Cardiac muscle cell (in vitro differentiated cells and primary cell): ENCODE measurements around the gene SPATA2. TPM values are rescaled to one million over a fixed set of nuclear protein-coding genes. Genes with fewer than 3 reads are reported as not detected.
"Not testable (repeated sequence)": the region's sequence is repeated elsewhere in the genome, so short reads cannot be mapped to it uniquely, and the experiment has no call there.

Experiments
- DNase-seq, 2 donors: peaks; one replicate each; pipeline versions ENCODE4 v3.0.0 to v3.0.0-alpha.2; 2010 to 2017; ENCODE audit warnings: low read depth in 1 of 2, low spot score in 1 of 2
- H3K27ac ChIP-seq: fragments of 200-600 bp; sonication (generic); 2 replicates; pipeline ENCODE4 v1.5.1; 2016
- H3K27me3 ChIP-seq: fragments of 200-600 bp; sonication (generic); 2 replicates; pipeline ENCODE4 v1.6.0; 2016; ENCODE audit warnings: control low read depth
- H3K36me3 ChIP-seq: fragments of 200-600 bp; sonication (generic); 2 replicates; pipeline ENCODE4 v1.5.1; 2016; ENCODE audit warnings: control low read depth
- H3K4me1 ChIP-seq: fragments of 200-600 bp; sonication (generic); 2 replicates; pipeline ENCODE4 v1.8.1; 2017; ENCODE audit warnings: low read depth, mild to moderate bottlenecking, mixed run types
- H3K4me3 ChIP-seq: fragments of 200-600 bp; sonication (generic); 2 replicates; pipeline ENCODE4 v1.5.1; 2016; ENCODE audit warnings: mild to moderate bottlenecking
- H3K9me3 ChIP-seq: fragments of 200-600 bp; sonication (generic); 2 replicates; pipeline ENCODE4 v1.5.1; 2017; ENCODE audit warnings: low read depth, mild to moderate bottlenecking, control low read depth
- CTCF ChIP-seq: IDR thresholded peaks from 2 replicates; pipeline ENCODE4 v1.5.1; 2012; ENCODE audit warnings: low read depth, mild to moderate bottlenecking, low read length
- polyA plus RNA-seq: library from polyadenylated mRNA; unstranded; fragments of >200 nt; fragmentation: Nextera tagmentation; extraction: Ambion mirVana; gene quantifications from 2 replicates; pipeline ENCODE4 v1.2.1, GENCODE V29; 2016
- total RNA-seq: library from RNA; depleted of rRNA; stranded (reverse); fragments of >200 nt; gene quantifications from 2 replicates; pipeline ENCODE4 v1.2.3, GENCODE V29; 2016

SPATA2 gene
- total and polyA plus RNA-seq, 2 experiments from 2014 or later = 6.0 to 9.4 TPM

GRCh38 chr20:49867453-49868215 is 47.7 kb downstream of the SPATA2 start:
- H3K27ac ChIP-seq = no peak overlapping the region
- no peak for DNase-seq
- peaks cover 3% of the 10 kb centered on the region for H3K4me1 ChIP-seq
- TF ChIP-seq CTCF = no peak
- no peak overlapping the region for H3K4me3 ChIP-seq
- H3K36me3 ChIP-seq = no peaks in the 10 kb centered on the region
- no peaks in the 10 kb centered on the region for H3K27me3 ChIP-seq
- H3K9me3 ChIP-seq = no peaks in the 10 kb centered on the region

GRCh38 chr20:49866051-49866450 is 49.3 kb downstream of the SPATA2 start:
- H3K4me3 ChIP-seq = no peak overlapping the region
- no peak overlapping the region for H3K27ac ChIP-seq
- H3K36me3 ChIP-seq = no peaks in the 10 kb centered on the region
- no peaks in the 10 kb centered on the region for H3K27me3 ChIP-seq
- no peak for TF ChIP-seq CTCF
- H3K9me3 ChIP-seq = no peaks in the 10 kb centered on the region
- DNase-seq = peak in 1 of 2 donors; percentile 5
- peaks cover 3% of the 10 kb centered on the region for H3K4me1 ChIP-seq

GRCh38 chr20:49865559-49865958 is 49.8 kb downstream of the SPATA2 start:
- Histone ChIP-seq H3K4me3 (no peak overlapping the region), H3K36me3 (no peaks in the 10 kb centered on the region), H3K27ac (no peak overlapping the region), H3K27me3 (no peaks in the 10 kb centered on the region), H3K4me1 (peaks cover 3% of the 10 kb centered on the region), H3K9me3 (no peaks in the 10 kb centered on the region)
- TF ChIP-seq CTCF = no peak
- peak in 1 of 2 donors; percentile 45 for DNase-seq

- no peak overlapping the region for H3K4me3 ChIP-seq
- DNase-seq = no peak
- H3K36me3 ChIP-seq = no peaks in the 10 kb centered on the region
- H3K27me3 ChIP-seq = no peaks in the 10 kb centered on the region
- H3K4me1 ChIP-seq = peaks cover 3% of the 10 kb centered on the region
- no peaks in the 10 kb centered on the region for H3K9me3 ChIP-seq
- no peak overlapping the region for H3K27ac ChIP-seq
- TF ChIP-seq CTCF = no peak
Observed at GRCh38 chr20:49863666-49864065, 51.7 kb downstream of the SPATA2 start.

GRCh38 chr20:49862607-49863200 is 52.6 kb downstream of the SPATA2 start:
- Histone ChIP-seq H3K27ac (no peak overlapping the region), H3K4me3 (no peak overlapping the region), H3K9me3 (no peaks in the 10 kb centered on the region), H3K27me3 (no peaks in the 10 kb centered on the region), H3K36me3 (peaks cover 4% of the 10 kb centered on the region), H3K4me1 (peaks cover 3% of the 10 kb centered on the region)
- TF ChIP-seq CTCF = no peak
- DNase-seq = no peak

GRCh38 chr20:49861232-49861631 is 54.1 kb downstream of the SPATA2 start:
- not testable (repeated sequence) for H3K27me3 ChIP-seq, DNase-seq, H3K9me3 ChIP-seq, H3K4me3 ChIP-seq, H3K27ac ChIP-seq, H3K4me1 ChIP-seq, H3K36me3 ChIP-seq
